Suppressor macrophage (primary cell): ENCODE data around the gene GLB1L3.

ENCODE experiments used
- DNase-seq, 4 experiments: peaks; one replicate each; pipeline ENCODE4 v3.0.0-alpha.2; 2020 to 2022

Gene GLB1L3

DNA sequence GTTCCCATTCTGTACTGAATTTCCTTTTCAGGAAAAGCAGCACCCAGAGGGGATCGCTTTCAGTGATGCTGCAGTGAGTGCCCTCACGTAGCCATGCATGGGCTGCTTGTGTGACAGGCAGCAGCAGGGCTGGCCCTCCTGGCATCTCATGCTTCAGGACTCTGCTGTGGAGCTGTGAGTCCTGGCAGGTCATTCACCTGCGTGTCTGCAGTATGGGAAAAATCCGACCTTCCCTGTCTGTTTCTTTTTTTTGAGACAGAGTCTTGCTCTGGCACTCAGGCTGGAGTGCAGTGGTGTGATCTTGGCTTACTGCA is 69.0 kb downstream of the GLB1L3 start:
- DNase-seq = no peak

DNA sequence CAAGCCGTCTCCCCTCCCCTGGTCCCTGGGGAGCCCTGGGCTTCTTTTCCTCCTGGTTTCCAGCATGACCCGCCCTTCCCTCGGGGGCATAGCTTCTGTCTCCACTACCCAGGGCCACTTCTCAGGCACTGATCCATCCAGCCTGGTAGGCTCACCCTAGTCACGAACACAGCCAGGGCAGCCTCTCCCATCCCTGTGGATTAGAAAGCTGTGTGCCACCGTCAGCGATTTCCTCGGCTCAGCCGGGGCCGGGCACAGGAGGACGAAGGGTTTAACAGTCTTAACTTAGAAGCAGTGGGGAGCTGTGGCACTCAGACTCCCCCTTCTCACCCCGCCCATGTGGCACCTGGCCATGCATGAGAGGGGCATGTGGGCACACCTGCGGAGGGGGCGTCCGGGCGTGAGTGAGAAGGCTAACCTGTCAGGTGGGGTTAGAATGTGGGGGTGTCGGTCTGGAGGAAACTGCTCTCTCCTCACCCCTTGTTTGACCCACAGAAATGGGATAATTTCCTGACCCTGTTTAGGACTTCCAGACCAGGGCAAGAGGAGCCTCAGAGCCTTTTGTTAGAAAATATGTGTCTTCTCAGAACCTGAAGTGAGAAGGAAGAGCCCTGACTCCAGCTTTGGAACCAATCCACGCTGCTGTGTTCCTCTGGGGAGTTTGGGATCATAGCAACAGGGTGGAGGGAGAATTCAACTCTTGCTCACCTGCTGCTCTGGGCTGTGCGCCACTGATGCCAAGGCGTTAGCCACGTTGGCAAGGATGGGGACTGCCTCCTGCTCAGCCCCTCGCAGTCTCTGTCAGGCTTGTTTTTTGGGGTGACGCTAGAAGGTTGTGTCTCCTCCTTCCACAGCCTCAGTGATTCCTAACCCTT is 70.2 kb downstream of the GLB1L3 start:
- DNase-seq = no peak

DNA sequence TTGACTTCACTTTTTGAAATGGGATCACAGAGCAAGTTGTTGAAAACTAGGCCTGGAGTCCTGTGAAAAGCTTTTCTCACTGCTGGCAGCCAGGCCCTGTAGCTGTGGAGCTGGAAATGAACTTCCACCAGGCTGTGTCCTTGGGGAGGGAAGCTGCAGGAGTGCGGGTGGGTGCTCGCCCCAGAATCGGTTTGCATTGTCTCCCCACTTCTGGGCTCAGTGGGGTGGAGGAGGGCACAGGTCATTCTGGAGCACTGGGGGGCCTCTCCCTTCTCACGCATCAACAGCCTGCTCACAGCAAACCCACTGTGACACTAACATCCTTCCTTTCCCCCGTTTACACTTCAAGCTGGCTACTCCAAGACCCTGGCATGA is 70.8 kb downstream of the GLB1L3 start:
- no peak for DNase-seq

DNA sequence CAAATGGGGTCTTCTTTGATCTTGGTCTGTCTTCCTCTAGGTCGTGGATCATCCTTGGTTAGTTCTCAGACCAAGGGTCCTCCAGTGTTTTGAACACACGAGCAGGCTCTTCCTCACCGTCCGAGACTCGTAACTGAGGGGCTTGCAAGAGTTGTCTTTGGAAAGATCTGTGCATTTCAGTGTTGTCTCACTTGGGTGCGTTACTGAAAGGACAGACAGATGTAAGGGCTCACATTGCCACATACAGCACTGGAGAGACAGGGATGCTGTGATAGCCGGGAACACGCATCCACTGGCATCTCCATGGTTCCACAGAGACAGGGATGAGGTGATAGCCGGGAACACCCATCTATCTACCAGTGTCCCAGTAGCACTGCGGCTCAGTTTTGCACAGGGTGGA is 71.3 kb downstream of the GLB1L3 start:
- DNase-seq = no peak

DNA sequence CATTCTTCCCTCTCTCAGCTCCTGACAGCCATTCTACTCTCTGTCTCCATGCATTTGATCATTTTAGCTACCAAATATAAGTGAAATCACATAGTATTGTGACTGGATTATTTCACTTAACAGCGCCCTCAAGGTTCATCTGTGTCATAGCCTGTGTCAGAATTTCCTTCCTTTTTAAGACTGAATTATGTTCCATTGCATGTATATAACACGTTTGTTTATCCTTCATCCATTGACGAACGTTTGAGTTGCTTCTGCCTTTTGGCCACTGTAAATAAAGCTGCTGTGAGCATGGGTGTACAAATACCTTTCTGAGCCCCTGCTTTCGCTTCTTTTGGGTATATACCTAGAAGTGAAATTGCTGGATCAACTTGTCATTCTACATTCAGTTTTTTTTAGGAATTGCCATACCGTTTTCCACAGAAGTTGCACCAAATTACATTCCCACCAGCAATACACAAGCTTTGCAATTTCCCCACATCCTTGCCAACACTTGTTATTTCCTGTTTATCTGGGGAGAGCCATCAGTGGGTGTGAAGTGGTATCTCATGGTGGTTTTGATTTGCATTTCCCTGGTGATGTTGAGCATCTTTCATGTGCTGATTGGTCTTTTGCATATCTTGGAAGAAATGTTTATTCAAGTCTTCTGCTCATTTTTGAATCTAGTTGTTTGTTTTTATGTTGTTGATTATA is 73.1 kb downstream of the GLB1L3 start:
- no peak for DNase-seq

DNA sequence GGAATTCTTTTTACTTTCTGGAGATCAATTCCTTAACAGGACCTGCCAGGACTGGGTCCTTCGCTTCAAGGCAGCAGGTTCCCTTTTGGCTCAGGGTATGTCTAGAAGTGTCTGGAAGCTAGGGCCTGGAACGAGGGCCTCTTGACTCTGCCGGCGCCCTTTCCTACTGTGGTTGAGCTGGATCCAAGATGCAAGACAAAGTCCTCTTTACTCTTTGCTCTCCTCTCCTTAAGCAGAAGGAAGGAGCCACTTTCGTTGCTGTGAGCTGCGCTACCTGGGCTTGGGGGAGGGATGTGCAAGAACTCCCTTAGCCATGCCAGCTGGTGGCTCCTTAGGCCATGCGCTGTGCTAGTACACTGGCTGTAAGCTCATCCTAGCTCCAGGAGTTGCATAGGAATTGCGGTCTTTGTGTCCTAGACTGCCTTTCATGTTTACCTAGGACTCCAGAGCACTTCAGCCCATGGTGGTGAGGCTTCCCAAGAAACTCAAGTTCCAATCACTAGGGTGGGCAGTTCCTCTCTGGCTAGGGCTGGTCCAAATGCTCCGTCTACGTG is 73.7 kb downstream of the GLB1L3 start:
- no peak for DNase-seq

DNA sequence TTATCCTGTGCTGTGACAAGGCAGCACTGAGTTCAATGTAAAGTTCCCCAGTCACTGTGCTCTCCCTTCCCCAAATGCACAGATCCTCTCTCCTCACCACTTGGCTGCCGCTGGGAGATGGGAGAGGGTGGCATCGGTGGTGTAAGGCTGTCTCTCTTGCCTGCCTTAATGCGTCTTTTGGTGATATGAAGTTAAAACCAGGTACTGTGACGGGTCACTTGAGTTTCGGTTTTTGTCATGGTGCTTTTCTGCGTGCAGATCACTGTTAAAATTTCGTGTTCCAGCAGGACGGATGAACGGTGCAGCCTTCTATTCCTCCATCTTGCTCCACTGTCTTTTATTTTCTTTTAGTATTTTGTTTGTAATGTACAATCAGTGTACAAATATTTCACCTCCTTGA is 74.2 kb downstream of the GLB1L3 start:
- DNase-seq = no peak

DNA sequence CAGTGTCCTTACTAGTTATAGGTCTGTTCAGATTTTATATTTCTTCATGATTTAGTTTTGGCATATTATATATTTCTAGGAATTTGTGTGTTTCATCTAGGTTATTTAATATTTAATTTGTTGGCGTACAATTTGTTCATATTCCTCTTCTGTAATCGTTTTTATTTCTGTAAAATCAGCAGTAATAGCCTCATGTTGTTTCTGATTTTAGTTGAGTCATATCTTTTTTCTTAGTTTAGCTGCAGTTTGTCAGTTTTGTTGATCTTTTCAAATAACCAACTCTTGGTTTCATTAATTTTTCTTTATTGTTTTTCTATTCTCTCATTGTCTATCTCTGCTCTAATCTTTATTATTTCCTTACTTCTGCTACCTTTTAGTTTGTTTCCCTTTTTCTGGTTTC is 75.9 kb downstream of the GLB1L3 start:
- no peak for DNase-seq

DNA sequence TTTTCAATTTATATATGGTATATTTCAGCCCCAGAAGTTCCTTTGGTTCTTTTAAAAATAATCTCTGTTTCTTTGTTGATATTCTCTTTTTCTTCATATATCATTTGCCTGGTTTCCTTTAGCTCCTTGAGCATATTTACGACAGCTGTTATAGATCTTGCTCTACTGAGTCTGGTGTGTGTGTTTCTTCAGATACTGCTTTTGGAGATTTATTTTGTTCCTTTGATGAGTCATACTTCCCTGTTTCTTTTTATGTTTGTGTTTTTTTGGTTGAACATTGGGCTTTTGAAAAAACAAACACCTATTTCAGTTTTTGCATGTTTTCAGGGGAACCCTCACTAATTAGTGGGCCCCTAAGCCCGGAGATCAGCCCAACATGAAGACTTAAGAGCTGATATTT is 79.0 kb downstream of the GLB1L3 start:
- peak in 1 of 4 experiments; percentile 4 for DNase-seq

DNA sequence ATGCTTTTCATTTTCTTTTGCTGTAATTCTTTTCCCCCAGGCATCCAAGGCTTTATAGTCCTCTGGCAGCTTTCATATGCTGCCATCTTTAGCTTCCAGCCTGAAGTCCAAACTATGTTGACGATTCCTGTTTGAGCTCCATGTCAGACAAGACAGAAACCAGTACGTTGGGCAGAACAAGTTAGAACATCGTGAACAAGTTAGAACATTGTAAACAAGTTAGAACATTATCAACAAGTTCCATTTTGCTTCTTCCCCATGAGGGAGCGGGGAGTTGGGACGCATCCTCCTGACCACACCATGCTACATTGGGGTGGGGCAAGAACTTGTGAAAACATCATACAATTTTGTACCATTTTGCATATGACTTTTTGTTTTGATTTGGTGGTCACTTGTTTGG is 79.5 kb downstream of the GLB1L3 start:
- DNase-seq = no peak

DNA sequence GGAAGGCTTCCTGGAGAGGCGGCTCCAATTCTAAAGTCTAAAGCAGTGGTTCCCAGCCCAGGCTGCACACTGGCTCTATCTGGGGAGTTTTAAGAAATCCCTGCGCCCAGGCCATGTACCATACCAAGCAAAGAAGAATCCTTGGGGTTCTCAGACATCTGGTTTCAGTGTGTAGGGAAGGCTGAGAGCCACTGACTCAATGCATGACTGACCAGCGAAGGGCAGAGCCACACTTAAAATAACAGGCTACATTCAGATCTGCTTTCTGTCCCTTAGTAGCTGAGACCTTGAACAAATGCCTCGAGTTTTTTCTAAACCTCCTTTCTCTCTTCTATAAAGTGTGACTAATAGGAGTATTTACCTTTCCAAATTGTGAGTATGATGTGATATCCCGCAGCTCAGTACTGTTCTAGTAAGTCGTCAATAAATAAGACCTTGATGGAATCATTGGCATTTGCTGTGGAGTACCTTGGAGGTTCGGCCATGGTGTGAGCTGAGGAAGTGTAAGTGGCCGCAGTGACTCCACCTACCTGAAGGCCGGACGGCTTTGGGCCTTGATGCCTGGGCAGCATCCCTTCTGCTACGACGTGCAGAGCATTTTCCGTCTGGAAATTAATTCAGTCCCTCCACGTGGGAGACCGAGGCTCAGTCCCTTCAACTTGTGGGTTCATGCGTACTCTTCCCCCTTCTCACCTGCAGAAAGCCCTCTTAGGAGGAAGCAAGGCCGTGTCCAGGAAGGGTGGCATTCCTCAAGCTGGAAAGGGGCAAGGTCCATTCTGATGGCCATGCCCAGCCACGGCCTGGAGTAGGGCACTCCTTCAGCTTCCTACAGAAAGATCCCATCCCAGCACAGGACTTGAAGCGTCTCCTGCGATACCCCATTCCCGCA is 80.7 kb downstream of the GLB1L3 start:
- no peak for DNase-seq

DNA sequence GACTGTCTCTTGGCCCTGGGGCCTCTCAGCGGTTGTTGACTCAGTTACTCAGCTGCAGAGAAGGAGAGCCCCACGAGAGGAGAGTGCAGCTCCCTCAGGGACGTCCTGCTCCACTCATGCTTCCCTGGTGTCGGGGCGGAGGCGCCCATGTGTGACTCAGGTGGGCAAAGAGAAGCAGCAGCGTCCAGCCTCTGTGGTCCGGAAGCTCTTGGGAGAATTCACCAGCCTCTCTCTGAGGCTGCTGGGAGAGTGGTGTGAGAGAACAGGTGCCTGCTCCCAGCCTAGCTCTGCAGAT is 81.3 kb downstream of the GLB1L3 start:
- no peak for DNase-seq

DNA sequence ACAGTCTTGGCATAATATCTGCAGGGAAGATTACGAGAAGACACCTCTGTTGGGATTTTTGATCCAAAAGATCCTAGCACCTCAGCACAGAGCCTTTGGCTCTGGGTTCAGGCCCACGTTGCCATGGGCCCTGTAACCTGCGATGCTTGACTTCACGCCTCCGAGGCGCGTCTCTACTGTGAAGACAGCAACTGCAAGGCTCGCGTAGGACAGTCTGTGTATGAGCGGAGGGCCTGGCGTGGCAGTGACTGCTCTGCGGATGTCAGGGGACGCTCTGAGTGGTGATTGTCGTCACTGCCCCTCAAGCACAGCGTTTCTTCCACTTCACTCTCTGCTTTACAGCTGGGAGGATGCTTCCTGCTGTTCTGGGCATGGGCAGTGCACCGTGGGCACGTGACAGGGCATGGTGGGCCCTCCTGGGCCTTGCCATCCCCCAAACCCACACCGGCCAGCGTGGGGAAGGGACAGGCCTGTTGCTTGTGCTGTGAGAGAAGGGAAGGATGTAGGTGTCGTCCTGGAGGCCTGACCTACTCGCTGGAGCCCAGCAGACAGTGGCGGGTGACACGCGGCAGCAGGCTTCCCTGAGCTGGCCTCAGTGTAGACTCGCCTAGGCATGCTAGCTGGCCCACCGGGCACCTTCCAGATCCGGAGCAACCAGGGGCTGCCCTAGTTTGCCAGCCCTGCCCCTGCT is 82.1 kb downstream of the GLB1L3 start:
- DNase-seq = no peak

DNA sequence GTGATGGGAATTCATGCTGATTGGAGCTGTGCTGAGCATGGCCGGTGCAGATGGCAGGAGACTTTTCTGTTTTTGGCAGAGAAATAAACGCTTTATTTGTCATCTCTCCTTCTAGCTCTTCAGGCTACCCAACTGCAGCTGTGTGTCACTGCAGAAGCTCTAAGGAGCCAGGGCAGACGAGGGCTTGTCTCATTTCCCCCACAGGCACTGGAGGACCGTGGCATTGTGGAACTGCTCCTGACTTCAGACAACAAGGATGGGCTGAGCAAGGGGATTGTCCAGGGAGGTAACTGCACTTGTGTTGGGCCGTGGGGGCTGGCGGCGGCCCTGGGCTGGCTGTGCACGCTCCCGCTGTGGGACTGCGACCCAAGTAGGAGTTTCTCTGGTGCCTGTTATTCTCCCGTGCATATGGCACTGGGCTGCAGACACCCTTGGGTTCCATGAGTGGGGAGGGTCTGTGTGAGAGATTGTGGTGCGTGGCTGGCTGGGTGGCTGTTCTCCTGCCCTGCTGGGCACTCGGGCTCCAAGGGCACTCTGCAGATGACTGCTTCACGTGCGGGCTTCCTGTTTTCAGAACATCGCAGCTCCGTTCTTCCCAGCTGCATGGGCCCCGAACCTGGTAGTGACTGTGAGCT is 82.8 kb downstream of the GLB1L3 start:
- DNase-seq = no peak

DNA sequence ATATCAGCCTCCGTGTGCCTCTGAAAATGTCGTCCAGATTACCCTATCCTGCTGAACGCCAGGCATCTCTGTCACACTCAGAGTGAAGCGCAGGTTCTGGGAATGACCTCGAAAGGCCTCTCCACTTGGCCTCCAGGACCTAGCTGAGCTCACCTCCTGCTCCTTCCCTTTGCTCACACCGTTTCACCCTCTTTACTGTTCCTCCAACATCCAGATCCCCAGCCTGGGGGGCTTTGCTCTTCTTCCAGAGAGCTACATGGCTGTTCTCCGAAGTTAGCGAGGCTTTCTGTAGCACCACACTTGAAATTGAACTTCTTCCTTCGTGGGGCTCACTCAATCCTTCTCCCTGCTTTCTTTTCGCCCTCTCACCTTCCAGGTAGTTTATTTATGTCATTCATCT is 83.5 kb downstream of the GLB1L3 start:
- no peak for DNase-seq

DNA sequence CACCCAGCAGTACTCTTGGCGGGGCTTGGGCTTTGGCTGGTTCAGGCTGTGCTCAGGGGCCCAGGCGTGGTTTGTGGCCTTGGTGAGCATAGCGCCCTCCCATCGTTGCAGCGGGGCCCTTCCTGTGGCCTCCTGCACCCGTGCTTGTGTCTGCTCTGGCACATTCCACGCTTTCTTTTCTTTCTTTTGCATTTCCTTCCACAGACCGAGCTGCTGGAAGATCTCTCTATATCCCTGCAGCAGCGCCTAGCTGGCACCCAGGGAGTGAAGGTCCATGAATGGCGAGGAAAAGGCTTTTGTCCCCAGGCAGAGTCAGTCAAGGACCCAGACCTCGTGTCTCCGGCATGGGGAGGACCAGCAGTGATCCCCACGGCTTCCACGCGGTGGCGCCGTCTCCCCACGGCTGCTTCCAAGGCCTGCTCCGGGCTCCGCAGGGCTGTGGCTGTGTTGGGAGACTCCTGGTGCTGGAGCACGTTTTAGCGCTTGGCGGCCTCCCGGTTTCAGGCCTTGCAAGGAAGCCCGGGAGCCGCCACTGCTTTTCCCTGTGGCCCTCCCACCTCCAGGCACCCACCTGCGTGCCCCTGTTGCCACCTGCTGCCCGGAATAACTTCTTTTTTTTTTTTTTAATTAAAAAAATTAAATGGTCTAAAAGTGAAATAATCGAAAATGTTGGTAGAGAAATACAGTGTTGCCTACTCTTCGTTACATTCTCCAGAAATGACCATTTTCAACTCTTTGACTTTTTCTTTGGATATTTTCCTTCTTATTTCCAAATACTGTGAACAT is 84.1 kb downstream of the GLB1L3 start:
- peak; percentile 71 to 85 (median 78) for DNase-seq

DNA sequence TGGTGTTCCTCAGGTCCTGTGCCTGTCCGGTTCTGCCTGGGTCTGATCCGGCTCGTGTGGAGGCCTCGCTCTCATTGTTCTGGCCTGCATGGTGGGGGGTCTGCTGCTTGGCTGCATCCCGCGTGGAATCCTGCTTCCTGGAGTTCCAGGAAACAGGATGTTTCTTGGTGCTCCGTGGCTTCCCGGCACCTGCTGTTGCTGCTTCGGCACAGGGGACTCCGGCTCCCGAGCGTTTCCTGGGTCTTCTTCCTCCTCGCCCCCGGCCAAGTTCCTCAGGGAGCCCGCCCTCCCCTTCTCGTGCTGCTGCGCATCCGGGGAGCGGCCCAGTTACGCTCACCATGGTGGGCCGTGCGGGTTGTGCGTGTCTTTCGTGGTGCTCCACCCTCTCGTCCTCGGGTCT is 85.5 kb downstream of the GLB1L3 start:
- DNase-seq = no peak

DNA sequence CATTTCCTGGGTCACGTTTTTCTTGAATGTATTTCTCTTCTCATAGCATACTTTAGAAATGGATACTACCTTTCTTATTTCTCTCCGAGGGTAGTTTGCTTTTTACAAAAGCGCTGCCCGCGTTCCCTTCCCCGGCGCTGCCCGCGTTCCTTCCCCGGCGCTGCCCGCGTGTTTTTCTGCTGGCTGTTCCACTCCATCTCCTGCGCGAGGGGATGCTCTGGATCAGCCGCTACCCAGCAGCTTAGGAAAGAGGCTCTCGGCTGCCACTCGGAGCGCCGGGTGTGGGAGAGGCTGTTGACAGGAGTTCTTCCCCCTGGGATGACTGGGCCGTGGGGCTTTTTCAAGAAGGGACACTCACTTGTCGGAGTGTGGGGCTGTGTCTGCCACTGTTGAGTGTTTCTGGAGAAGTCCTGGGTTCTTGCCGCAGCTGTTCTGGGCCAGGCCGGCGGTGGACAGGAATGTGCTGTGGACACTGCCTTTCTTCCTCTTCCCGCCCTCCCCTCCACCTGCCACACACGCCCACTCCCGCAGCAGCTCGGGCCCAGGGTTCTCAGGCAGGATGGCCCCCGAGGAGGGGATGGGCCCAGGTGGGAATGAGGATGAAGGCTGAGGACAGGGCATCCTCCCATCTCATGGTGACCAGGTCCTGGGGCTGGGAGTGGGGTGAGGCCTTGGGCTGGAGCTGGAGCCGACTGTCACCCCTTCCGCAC is 86.2 kb downstream of the GLB1L3 start:
- DNase-seq = no peak

DNA sequence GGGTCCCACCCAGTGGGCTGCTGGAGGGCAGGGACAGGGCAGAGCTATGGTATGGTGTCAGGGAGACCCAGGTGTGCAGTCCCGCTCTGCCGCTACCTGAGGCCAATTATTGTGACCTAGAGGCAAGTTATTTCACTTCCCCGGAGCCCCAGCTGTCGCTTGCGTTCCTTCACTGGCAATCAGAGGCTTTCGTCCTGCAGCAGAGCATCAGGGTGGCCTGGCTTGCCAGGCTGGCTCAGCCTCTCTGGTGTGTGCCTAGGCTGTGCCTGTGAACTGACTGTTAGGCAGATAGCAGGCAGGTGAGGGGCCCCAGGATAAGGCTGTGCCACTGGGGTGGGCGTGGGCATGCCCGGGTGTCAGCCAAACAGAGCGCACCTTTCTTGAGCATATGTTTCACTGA is 87.0 kb downstream of the GLB1L3 start:
- DNase-seq = no peak

DNA sequence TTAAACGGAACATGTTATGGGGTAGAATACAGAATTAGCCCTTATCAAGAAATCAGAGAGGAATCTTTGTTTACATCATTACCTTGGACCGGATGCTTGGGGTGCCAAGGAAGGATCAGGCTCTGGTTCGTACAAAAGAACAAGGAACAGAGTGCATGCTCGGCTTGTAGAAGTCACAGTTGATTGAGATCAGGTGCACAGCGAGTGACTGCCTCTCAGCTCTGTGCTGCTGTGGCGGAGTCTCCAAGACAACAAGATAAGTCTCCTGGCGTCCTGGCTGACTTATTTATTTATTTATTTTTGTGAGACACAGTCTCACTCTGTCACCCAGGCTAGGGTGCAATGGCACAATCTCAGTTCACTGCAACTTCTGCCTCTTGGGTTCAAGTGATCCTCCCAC is 87.4 kb downstream of the GLB1L3 start:
- DNase-seq = no peak

DNA sequence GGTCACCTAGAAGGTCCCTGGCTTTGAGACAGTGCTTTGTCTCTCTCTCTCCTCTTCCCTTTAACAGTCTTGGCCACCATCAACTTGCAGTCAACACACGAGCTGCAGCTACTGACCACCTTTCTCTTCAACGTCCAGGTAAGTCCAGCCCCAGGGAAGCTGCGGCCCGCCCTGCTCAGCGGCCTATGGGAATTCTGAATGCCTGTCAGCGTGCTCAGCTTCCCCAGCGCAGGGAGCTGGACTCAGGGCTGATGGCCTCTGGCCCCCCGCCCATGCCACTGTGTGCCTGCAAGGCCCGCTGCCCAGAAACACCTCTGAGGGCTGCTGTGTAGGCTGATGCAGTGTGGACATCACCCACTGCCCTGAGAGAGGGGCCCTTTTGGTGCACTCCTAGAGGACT is 88.1 kb downstream of the GLB1L3 start:
- no peak for DNase-seq
